Activated CD4-positive, alpha-beta T cell treated with anti-CD3 and anti-CD28 coated beads, Interleukin-2, amount 50 U/mL, for 16 hours (primary cell): ENCODE results near the gene PHLPP1.

ENCODE experiments used
- DNase-seq: peaks from one replicate; pipeline ENCODE4 v3.0.0-alpha.2; 2020

The PHLPP1 gene

GRCh38 chr18:62952807-62953206, 237.5 kb downstream of the PHLPP1 start:
- no peak for DNase-seq

DNA sequence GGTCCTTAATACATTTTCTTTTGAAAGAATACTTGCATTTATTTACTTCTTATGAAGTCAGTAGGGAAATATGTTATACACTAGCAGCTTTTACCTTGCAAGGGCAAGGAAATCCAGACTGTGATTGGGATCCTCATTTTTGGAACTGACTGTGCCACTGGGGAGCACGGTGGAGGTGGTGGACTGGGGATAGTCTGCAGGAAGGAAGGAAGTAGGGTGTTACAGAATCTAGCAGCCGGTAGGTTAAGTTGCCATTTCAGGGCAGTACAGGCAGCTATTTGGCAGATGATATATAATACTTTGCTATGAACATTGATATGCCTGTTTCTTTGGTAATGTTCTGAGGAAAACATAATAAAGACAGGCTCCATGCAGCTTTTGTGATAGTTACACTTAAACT, 238.3 kb downstream of the PHLPP1 start:
- no peak for DNase-seq

DNA sequence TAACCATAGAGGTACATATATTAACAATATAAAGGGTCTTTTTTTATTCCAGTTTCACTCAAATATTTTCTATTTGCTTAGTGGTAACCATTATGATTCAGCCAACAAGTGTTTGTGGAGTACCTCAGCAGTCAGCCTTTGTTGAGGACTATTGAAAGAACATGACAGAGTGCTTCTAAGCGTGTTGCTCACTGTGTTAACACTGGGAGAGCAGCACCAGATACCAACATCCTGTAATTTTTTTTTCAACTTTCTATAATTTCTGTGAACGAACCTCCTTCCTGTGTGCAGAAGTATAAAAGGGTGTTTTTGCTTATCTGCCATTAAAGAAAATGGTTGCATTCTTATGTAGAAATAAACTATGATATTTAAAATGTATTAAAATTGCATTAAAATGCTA, 239.0 kb downstream of the PHLPP1 start:
- no peak for DNase-seq

GRCh38 chr18:62957885-62958472, 242.6 kb downstream of the PHLPP1 start:
- DNase-seq = peak; percentile 57

GRCh38 chr18:62959481-62959880, 244.1 kb downstream of the PHLPP1 start:
- no peak for DNase-seq

GRCh38 chr18:62963507-62963906, 248.2 kb downstream of the PHLPP1 start:
- DNase-seq = no peak

- DNase-seq = no peak
These were observed 249.1 kb downstream of the PHLPP1 start for GRCh38 chr18:62964432-62964831.

- no peak for DNase-seq
These were observed 251.7 kb downstream of the PHLPP1 start for GRCh38 chr18:62967089-62967488.

DNA sequence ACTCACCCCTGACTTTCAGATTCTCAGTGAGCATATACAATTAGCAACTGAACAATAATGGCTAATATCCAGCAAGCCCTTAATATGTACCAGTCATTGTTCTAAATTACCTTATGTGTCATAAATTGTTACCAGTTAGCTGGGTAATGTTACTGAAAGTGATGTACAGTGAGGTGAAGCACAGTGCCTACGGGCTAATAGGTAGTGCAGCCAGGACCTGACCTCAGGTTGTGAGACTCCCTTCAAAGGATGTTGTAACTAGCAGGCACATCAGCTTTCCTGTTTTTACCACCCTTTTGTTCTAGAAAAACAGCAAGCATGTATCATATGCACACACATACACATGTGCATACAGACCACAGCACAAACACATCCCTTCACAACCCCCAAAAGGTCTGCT, 258.3 kb downstream of the PHLPP1 start:
- DNase-seq = no peak

DNA sequence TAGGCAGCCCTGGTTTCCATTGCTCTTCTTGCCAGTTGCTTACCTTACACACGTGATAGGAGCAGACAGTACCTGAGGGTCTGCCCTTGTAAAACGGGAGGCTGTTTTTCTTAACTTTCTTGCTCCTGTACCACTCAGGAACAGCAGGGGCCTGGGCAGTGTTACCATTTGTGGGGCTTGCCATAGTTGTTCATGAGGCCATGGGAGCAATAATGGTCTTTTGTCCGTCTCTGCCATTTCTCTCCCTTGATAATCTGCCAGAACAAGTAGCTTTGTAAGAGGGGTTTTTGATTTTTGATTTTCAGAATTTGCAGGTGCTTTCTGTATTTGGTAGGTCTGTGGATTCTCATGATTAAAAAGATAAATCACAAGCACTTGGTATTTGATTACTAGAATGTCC, 259.0 kb downstream of the PHLPP1 start:
- no peak for DNase-seq

DNA sequence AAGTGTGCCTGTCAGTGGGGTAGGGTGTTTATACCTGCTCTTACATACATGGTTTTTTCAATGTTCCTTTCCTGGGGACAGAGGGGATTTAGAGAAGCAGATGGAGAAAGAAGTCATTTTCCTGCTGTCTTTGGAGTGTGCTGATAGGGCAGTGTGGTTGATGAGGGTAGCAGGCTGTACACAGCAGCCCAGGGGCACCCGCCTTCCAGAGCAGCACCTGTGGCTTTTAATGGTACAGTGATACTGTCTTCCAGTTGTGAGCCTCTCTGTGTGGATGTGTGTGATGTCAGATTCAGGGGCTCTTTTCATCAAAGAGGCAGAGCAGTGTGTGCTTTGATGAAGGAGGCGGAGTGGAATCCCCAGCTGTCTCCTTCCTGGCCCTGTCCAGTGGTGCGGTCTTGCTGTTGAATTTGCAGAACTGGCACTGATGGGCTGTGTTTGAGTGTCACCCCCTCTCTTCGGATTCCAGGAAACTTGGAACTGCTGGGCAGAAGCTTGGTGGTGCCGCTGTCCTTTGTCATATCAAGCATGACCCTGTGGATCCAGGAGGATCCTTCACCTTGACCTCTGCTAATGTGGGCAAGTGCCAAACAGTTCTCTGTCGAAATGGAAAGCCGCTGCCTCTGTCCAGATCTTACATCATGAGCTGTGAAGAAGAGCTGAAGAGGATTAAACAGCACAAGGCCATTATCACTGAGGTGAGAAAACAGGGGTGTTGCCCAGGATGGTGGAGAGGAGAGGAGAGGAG, 259.8 kb downstream of the PHLPP1 start:
- DNase-seq = no peak

DNA sequence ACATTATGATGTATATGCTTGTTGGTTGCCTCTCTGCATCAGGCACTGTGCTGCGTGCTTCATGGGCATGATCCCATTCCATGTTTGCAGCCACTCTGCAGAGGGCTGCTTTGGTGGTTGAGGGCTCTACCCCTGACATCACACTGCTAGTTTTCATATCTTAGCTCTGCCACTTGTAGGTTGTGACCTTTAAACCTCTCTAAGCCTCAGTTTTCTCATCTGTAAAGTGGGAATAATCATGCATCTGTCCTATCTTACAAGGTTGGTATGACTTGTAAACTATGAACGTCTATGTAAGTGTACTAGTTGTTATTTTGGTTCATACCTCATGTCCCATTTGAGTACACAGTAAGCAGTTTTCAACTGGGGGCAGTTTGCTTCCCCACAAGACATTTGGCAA, 260.4 kb downstream of the PHLPP1 start:
- DNase-seq = no peak

DNA sequence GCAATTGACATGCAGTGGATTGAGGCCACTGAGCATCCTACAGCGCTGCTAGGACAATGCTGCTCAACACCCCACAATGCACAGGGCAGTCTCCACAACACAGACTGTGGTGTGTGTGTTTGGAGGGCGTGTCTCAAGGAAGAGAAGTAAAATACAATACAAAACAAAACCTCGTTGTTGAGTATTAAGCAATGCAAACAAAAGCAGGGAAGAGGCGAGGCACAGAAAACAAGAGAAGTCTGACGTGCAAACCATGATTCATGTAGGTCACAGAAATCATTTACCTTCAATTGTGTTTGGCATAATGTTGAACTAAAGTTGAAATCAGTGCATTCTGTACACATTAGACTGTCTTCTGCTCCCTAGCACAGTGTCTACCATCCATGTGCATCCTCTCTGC, 260.9 kb downstream of the PHLPP1 start:
- no peak for DNase-seq

GRCh38 chr18:62977512-62977911, 262.2 kb downstream of the PHLPP1 start:
- no peak for DNase-seq

- no peak for DNase-seq
These were observed 263.1 kb downstream of the PHLPP1 start for GRCh38 chr18:62978251-62979049.

DNA sequence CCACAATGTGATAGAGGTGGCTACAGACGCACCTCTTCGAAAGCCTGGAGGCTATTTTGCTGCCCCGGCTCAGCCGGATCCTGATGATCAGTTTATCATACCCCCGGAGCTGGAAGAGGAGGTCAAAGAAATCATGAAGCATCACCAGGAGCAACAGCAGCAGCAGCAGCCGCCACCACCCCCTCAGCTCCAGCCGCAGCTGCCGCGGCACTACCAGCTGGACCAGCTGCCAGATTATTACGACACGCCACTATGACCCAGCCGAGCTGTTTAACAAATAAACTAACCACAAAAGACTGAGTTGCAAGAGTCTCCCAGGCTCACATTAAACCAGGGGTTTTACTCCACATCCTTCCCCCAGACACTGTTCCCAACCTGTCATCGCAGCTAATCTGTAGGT, 263.8 kb downstream of the PHLPP1 start:
- no peak for DNase-seq

- DNase-seq = no peak
These were observed 264.6 kb downstream of the PHLPP1 start for GRCh38 chr18:62979900-62980299.

DNA sequence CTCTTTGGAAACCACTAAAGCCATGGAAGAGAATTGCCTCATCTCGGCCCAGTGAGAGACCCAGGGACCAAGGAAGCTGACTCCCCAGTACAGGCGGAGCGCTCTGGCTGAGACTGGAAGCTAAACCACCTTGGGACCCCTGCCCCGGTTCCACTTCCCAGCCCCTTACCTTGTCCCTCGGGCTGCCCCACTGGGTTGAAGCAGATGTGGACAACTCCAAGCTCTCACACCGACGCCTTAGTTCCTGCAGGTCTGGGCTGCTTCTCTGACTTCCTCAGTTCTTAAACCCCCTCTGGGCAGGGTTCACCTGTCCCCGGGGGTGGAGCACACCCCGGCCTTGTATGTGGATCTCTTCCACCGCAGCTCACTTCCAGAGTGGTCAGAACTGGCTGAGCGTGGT, 266.2 kb downstream of the PHLPP1 start:
- DNase-seq = no peak

DNA sequence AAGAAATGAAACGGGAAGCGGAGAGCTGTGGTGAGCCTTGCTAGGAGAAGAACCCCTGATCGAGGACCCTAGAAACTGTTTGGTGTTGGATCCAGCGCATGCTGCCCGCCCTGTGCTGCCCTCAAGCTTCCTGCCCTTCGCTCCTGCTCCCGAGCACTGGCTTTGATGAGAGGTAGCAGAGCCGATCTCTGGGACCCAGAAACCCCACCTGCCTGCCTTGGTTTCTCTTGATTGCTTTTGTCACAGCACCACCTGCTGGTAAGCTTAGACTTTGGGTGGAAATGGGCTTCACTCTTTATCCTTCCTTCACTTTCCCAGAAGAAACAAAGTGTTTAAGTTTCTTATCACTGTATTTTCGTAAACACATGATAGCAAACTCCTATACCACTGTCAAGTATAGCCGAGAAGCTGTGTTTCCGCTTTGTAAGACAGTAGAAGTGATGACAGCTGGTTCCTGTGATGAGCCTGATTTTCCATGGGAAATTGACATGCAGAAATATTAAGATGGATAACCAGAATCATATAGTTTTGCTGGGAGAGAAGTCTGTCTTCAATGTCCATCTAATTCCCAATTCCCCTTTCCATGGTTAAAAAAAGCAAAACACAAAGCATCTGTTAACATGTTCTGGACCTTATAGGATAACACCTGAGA, 267.4 kb downstream of the PHLPP1 start:
- peak; percentile 70 for DNase-seq

DNA sequence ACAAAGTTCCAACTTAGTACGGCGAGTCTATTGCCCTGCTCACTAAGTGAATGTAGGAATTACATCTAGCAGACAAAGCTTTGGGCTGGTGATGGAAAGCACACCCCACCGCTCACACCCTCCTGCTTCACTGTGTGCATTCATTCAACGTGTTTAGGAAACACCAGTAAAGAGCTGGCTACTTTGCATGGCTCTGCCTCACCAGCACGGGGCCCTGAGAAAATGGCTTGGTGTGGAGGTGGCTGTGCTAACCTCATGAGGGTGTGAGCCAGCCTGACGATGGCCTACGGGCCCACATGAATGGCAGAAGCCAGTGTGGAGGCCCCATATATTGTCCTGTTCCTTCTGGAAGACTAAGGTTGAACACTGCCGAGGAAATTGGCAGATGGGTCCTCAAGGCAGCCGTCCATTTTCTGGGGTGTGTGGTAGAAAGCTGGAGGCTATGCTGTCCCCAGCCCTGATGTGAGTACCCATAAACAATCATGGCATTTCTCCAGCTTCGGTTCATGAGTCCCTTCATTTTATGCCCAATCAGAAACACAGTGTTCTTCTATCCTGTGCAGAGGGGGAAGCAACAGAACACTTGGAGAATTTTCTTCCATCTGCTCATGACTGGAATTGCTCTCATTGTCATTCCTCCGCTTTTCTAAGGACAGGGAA, 269.4 kb downstream of the PHLPP1 start:
- no peak for DNase-seq

DNA sequence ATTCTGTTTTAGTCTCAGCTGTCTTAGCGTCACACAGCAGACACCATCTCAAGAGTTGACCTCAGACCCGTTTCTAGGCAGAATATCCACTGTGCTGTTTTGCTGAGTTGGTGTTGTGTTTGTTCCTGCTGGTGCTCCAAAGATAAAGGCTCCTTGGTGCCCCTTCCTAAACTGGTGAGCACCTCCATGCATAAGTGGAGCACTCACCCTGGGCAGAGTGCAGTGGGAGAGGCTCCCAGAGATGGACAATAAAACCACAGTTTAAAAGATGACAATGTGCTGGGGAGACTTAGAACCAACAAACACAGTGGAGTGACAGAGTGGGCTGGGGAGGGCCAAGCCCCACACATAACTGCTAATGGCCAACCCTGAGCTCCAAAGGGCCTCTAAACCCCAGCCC, 271.1 kb downstream of the PHLPP1 start:
- no peak for DNase-seq

- DNase-seq = no peak
These were observed 271.9 kb downstream of the PHLPP1 start for GRCh38 chr18:62987055-62987830.
